IPS-18a (cell line): ENCODE data around the gene RFLNA.

ENCODE experiments used
- H3K27ac ChIP-seq: one replicate; pipeline ENCODE4 v1.5.1; 2013; ENCODE audit warnings: low read length
- H3K27me3 ChIP-seq: one replicate; pipeline ENCODE4 v1.6.1; 2013; ENCODE audit warnings: mild to moderate bottlenecking, low read length; ENCODE audit not compliant: control insufficient read depth, insufficient read depth
- H3K36me3 ChIP-seq: one replicate; pipeline ENCODE4 v1.6.1; 2013; ENCODE audit warnings: low read depth, low read length; ENCODE audit not compliant: control insufficient read depth
- H3K4me1 ChIP-seq: one replicate; pipeline ENCODE4 v1.6.1; 2013; ENCODE audit warnings: low read depth, low read length; ENCODE audit not compliant: control insufficient read depth
- H3K4me3 ChIP-seq: one replicate; pipeline ENCODE4 v1.5.1; 2013; ENCODE audit warnings: low read length
- H3K9ac ChIP-seq: one replicate; pipeline ENCODE4 v1.6.1; 2013; ENCODE audit warnings: mild to moderate bottlenecking, low read length, moderate library complexity
- H3K9me3 ChIP-seq: one replicate; pipeline ENCODE4 v1.6.1; 2013; ENCODE audit warnings: low read depth, low read length; ENCODE audit not compliant: control insufficient read depth

The RFLNA gene

DNA sequence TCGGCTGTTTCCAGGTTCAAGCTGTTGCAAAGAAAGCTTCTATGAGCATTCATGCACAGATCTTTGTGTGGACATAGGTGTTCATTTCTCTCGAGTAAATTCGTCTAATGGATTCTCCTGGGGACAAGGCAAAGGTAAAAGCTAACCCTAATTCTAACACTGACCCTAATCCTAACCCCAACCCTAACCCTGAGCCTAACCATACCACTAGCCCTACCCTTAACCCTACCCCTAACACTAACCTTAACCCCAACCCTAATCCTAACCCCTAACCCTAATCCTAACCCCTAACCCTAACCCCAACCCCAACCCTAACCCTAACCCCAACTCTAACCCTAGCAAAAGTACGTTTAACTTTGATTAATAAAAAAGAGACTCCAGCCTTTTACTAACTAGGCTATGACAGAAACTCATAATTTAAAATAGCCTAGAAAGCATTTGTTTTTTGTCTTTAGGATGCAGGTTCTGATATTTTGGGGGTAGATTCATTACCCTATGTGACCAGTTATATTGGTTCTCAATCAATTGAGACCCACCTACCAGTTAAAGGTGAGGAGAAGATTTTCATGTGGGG, 27.6 kb upstream of the RFLNA start:
- no peaks in the 10 kb centered on the region for H3K36me3 ChIP-seq
- H3K9me3 ChIP-seq: no peaks in the 10 kb centered on the region
- H3K27ac ChIP-seq: no peak overlapping the region
- H3K9ac ChIP-seq: no peak overlapping the region
- H3K4me1 ChIP-seq: no peaks in the 10 kb centered on the region
- H3K4me3 ChIP-seq: no peak overlapping the region
- no peaks in the 10 kb centered on the region for H3K27me3 ChIP-seq

- H3K4me3 ChIP-seq: no peak overlapping the region
- H3K4me1 ChIP-seq: no peaks in the 10 kb centered on the region
- no peak overlapping the region for H3K9ac ChIP-seq
- H3K36me3 ChIP-seq: no peaks in the 10 kb centered on the region
- no peaks in the 10 kb centered on the region for H3K9me3 ChIP-seq
- no peak overlapping the region for H3K27ac ChIP-seq
- H3K27me3 ChIP-seq: no peaks in the 10 kb centered on the region
Measured at GRCh38 chr12:124270671-124271070, 24.2 kb upstream of the RFLNA start.

DNA sequence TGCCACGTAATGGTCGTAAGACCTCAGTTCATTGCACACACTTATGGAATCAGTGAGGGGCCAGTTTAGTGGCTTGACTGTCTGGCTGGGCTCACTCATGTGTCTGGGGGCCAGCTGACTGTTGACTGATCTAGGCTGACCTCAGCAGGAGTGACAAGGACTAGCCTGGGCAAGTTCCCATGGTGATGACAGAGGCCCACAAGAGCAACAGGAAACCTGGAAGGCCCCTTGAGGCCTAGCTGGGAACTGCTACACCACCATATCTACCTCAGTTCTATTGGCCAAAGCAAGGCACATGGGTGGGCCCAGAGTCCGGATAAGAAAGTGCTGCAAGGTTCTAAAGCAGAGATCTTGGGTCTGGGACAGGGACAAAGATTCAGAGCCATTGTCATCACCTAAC, 21.3 kb upstream of the RFLNA start:
- no peaks in the 10 kb centered on the region for H3K9me3 ChIP-seq
- H3K4me1 ChIP-seq: no peaks in the 10 kb centered on the region
- H3K36me3 ChIP-seq: no peaks in the 10 kb centered on the region
- H3K27me3 ChIP-seq: no peaks in the 10 kb centered on the region
- no peak overlapping the region for H3K27ac ChIP-seq
- H3K9ac ChIP-seq: no peak overlapping the region
- no peak overlapping the region for H3K4me3 ChIP-seq

GRCh38 chr12:124276337-124276736, 18.6 kb upstream of the RFLNA start:
- H3K27me3 ChIP-seq: no peaks in the 10 kb centered on the region
- H3K27ac ChIP-seq: no peak overlapping the region
- H3K9ac ChIP-seq: no peak overlapping the region
- H3K36me3 ChIP-seq: no peaks in the 10 kb centered on the region
- no peak overlapping the region for H3K4me3 ChIP-seq
- H3K4me1 ChIP-seq: no peaks in the 10 kb centered on the region
- H3K9me3 ChIP-seq: no peaks in the 10 kb centered on the region

DNA sequence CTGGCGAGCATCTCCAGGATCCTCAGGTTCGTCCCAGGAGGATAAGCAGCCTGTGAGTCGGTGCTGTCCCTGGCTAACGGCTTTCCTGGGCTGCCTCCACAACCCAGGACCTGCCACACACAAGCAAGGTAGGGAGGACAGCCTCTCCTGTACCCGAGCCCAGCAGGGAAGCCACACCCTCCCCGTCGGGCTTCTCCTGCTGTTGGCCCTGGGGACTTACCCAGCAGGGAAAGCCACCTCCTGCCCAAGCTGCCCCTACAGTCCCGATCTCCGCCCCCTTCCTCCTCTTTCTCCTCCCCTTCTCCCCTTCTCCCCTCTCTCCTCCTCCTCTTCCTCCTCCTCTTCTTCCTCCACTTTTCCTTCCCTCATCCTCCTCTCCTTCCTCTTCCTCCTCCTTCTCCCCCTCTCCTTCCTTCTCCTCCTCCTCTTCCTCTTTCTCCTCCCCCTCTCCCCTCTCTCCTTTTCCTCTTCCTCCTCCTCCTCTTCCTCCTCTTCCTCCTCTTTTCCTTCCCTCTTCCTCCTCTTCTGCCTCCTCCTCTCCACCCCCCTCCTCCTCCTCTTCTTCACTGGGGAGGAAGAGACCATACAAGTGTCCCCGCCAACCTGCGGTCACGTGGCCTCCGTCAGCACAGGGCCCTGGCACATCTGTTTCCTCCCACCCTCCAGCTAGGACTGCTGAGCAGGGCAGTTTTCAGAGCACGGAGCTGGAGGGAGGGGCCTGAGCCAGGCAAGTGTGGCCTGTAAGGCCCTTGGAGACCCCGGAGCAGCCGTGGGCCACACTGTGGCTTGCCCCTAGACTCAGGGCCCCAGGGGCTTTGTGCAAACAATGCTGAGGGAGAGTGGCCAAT, 17.3 kb upstream of the RFLNA start:
- Histone ChIP-seq H3K9me3 (no peaks in the 10 kb centered on the region), H3K27ac (no peak overlapping the region), H3K4me3 (no peak overlapping the region), H3K27me3 (no peaks in the 10 kb centered on the region), H3K4me1 (no peaks in the 10 kb centered on the region), H3K36me3 (no peaks in the 10 kb centered on the region), H3K9ac (no peak overlapping the region)

DNA sequence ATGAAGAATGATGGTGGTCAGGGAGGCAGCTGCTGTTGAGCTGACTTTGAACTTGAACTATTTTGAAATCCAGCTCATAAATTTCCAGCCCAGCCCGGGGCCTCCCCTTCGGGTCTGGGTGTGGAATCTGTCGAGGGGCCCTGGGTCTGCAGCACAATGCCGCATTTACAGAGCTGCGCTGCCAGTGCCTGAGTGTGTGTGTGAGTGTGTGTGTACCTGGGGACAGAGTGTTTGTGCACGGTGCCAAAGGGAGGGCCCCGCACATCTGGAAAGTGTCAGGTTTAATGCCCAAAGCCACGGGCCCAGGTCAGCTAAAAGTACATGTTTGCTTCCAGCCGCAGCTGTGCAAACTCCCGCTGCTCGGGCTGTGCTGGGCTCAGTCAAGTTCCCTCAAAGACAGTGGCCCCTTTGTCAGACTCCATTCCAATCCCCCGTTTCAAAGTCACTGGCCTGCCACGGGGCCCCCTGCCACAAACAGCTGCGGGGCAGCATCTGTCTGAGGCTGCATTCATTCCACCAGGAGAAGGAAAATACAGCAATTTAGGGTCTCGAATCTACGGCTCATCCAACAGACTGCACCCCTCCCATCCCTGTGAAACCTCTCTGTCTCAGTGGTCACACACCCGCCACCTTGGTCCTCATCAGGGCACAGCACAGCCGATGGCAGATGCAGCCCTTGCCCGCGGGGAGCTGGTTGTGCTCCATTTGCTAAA, 16.3 kb upstream of the RFLNA start:
- Histone ChIP-seq H3K36me3 (no peaks in the 10 kb centered on the region), H3K27me3 (no peaks in the 10 kb centered on the region), H3K4me3 (no peak overlapping the region), H3K4me1 (no peaks in the 10 kb centered on the region), H3K9me3 (no peaks in the 10 kb centered on the region), H3K27ac (no peak overlapping the region), H3K9ac (no peak overlapping the region)

DNA sequence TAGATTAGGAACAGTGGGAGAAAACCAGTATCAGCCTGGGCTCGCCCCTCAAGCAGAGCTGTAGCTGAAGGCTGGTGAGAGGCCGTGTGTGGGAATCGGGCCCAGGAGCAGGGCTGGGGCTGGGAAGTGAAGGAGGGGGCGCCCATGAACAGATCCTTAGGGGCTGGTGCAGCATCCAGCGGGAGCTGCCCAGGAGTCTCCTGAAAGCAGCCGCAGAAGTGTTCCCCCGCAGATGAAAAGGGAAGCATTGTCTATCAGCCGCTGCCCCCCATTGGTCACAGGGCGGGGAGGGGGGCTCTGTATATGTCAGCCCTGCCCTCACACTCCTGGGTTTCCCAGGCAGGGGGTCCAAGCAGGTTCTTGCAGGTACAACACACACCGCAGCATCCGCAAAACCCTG, 15.6 kb upstream of the RFLNA start:
- no peaks in the 10 kb centered on the region for H3K36me3 ChIP-seq
- no peaks in the 10 kb centered on the region for H3K4me1 ChIP-seq
- H3K27me3 ChIP-seq: no peaks in the 10 kb centered on the region
- H3K9ac ChIP-seq: no peak overlapping the region
- no peaks in the 10 kb centered on the region for H3K9me3 ChIP-seq
- no peak overlapping the region for H3K27ac ChIP-seq
- no peak overlapping the region for H3K4me3 ChIP-seq

GRCh38 chr12:124279846-124280360, 15.0 kb upstream of the RFLNA start:
- Histone ChIP-seq H3K9me3 (no peaks in the 10 kb centered on the region), H3K36me3 (no peaks in the 10 kb centered on the region), H3K9ac (no peak overlapping the region), H3K27me3 (no peaks in the 10 kb centered on the region), H3K4me3 (no peak overlapping the region), H3K27ac (no peak overlapping the region), H3K4me1 (no peaks in the 10 kb centered on the region)

DNA sequence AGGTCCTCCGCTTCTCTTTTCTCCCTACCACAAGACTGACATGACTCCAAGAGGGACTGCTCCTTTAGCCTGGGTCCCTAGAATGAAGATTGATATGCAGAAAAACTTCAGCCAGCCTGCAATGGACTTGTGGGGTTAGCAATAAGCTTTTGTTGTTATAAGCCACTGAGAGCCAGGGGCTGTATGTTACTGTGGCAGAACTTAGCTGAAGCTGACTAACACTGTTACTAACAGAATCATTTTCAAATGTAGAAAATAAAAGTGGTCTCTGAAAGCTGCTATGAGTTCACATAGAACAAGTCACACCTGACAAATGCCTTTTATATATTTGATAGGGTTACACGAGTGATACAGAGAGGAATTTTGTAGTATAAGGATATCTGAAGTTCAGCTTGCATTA, 13.6 kb upstream of the RFLNA start:
- Histone ChIP-seq H3K4me3 (no peak overlapping the region), H3K36me3 (no peaks in the 10 kb centered on the region), H3K27me3 (no peaks in the 10 kb centered on the region), H3K4me1 (no peaks in the 10 kb centered on the region), H3K9me3 (no peaks in the 10 kb centered on the region), H3K9ac (no peak overlapping the region), H3K27ac (no peak overlapping the region)

- H3K9ac ChIP-seq: no peak overlapping the region
- H3K36me3 ChIP-seq: no peaks in the 10 kb centered on the region
- H3K4me3 ChIP-seq: no peak overlapping the region
- no peaks in the 10 kb centered on the region for H3K9me3 ChIP-seq
- H3K27me3 ChIP-seq: no peaks in the 10 kb centered on the region
- no peak overlapping the region for H3K27ac ChIP-seq
- H3K4me1 ChIP-seq: no peaks in the 10 kb centered on the region
Measured at GRCh38 chr12:124282287-124282686, 12.6 kb upstream of the RFLNA start.

GRCh38 chr12:124283326-124283725, 11.6 kb upstream of the RFLNA start:
- H3K9ac ChIP-seq: no peak overlapping the region
- H3K36me3 ChIP-seq: no peaks in the 10 kb centered on the region
- H3K4me1 ChIP-seq: no peaks in the 10 kb centered on the region
- no peak overlapping the region for H3K4me3 ChIP-seq
- no peaks in the 10 kb centered on the region for H3K27me3 ChIP-seq
- H3K27ac ChIP-seq: no peak overlapping the region
- no peaks in the 10 kb centered on the region for H3K9me3 ChIP-seq
